Tibial nerve (tissue), 4 donors: ENCODE results near the gene RASGEF1C. TPM values are rescaled to one million over a fixed set of nuclear protein-coding genes. Genes with fewer than 3 reads are reported as not detected.
A peak's percentile ranks its signal among the peaks of the same experiment; 100 is the strongest.

Source experiments
- DNase-seq, 2 donors: peaks; one replicate each; pipeline ENCODE4 v3.0.0-alpha.2; 2019; ENCODE audit warnings: low spot score in 2 of 2
- H3K27ac ChIP-seq, 4 donors: fragments of 200-600 bp; sonication (generic) in 3 of 4; one replicate each; pipeline ENCODE4 v1.5.1; 2017 to 2019; ENCODE audit warnings: mild to moderate bottlenecking in 1 of 4
- H3K27me3 ChIP-seq, 2 donors: fragments of 200-600 bp; sonication (generic) in 1 of 2; one replicate each; pipeline versions ENCODE4 v1.5.1 to v1.6.0; 2017 to 2019
- H3K36me3 ChIP-seq, 3 donors: fragments of 200-600 bp; sonication (generic); one replicate each; pipeline ENCODE4 v1.5.1; 2018 to 2019
- H3K4me1 ChIP-seq, 4 donors: fragments of 200-600 bp; sonication (generic) in 3 of 4; one replicate each; pipeline ENCODE4 v1.5.1; 2017 to 2019
- H3K4me3 ChIP-seq, 4 donors: fragments of 200-600 bp; sonication (generic) in 3 of 4; one replicate each; pipeline ENCODE4 v1.5.1; 2017 to 2019; ENCODE audit warnings: mild to moderate bottlenecking in 1 of 4, moderate library complexity in 1 of 4
- H3K9me3 ChIP-seq, 4 donors: fragments of 200-600 bp; sonication (generic) in 3 of 4; one replicate each; pipeline ENCODE4 v1.5.1; 2017 to 2019
- CTCF ChIP-seq, 5 experiments: fragments of 200-600 bp in 3 of 5; fragments of 450-650 bp in 2 of 5; sonication (generic) in 3 of 5; IDR thresholded peaks; one replicate each; pipeline ENCODE4 v1.5.1; 2016 to 2019; ENCODE audit warnings: antibody characterized with exemption in 5 of 5, mild to moderate bottlenecking in 3 of 5, moderate library complexity in 2 of 5
- EP300 ChIP-seq, 2 donors: sonication (generic); formaldehyde crosslinking; IDR thresholded peaks; one replicate each; pipeline ENCODE4 v1.6.1; 2017; ENCODE audit warnings: antibody characterized with exemption in 2 of 2, mild to moderate bottlenecking in 1 of 2
- POLR2A ChIP-seq, 2 donors: fragments of 450-650 bp; IDR thresholded peaks; one replicate each; pipeline ENCODE4 v1.6.1; 2017; ENCODE audit warnings: antibody characterized with exemption in 2 of 2, mild to moderate bottlenecking in 2 of 2, moderate library complexity in 2 of 2
- WGBS, 2 donors: methylation state at CpG; one replicate each; pipeline ENCODE4 v1.1.5; 2018; 5-methylcytosine and 5-hydroxymethylcytosine counted together
- total RNA-seq, 4 donors: library from RNA; depleted of rRNA; stranded (reverse); fragments of >200 nt; gene quantifications; one replicate each; pipeline ENCODE4 v1.1.0, GENCODE V29; 2016

RASGEF1C gene
- total RNA-seq, result 10 to 100 TPM in 2 of 4 donors, 1 to 10 TPM in 2; 2.7 to 12.0 (median 10.4) TPM

DNA sequence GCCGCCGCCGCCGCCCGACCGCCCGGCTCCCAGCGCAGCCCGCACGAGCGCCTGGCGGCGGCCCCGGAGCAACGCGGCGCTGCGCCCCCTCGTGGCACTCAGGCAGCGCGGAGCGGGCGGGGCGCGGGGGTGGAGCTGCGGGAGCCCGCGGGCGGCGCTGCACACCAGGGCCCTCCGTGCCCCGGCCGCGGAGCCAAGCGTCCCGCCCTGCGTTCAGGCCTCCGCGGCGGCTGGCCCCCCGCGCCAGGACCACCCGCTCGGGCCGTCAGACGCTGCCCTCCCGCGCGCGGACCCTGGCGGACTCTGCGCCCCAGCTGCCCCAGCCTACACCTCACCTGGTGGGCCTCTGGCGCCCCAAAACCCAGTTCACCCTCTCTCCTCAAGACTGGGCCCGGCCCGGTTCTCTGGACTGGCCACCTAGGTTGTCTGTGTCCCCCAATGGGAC, at the start of gene RASGEF1C:
TSS of gene RASGEF1C (minus strand) at position 75 of the 445 bp plus-strand sequence. CDS start 71,159 bp downstream, outside the sequence.
- Histone ChIP-seq H3K4me3 (peak within 1 kb of the TSS; percentile 40 to 60 (median 42)), H3K4me1 (peaks cover 0 to 12% (median 3%) of the 10 kb centered on the region in 4 donors), H3K36me3 (no peaks in the 10 kb centered on the region), H3K27ac (peak within 1 kb of the TSS; percentile 51 to 86 (median 71)), H3K27me3 (peaks cover 0 to 12% of the 10 kb centered on the region in 2 donors), H3K9me3 (no peaks in the 10 kb centered on the region)
- TF ChIP-seq POLR2A (IDR thresholded peaks at IDR 0.05) (no peak), CTCF (IDR thresholded peaks at IDR 0.05) (peak in 4 of 5 experiments; percentile 67 to 86 (median 78)), EP300 (IDR thresholded peaks at IDR 0.05) (no peak)
- 10 to 16% methylated on average over 2 to 23 of the region's 55 CpGs for WGBS, 2 donors
- DNase-seq, result peak in 1 of 2 donors; percentile 30

DNA sequence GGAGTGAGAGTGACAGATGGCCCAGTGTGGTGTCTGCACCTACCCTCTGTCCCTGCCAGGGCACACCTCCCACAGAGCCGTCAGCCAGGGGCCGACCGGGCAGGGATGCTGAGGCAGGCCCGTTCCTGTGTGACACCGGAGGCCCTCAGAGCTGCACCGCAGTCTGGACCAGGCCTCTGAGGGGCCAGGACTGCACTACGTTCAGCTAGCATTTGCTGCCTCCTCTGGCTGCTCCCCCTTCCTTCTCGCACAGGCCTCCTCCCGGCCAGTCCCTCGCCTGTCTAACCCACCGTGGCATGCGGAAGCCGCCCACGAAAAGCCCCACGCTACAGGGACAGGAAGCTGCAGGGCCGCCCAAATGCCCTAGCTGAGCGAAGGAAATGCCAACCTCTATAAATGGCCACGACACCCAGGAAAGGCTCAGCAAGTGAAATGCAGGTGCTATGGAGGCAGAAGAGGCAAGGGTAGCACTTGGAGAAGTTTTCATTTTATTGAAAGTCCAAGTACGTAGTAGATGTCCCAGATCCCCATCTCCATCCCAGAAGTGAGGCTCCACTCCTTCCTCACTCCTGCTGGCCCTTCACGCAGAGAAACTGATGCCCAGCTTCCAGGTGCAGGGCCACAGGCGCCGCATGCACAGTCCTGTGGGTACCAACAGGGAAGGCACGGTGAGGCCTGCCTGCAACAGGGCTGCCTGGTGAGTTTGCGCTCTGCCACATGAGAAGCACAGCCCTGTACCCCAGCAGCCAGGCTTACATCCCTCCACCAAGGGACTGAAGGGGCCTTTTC, 44.2 kb upstream of the RASGEF1C start:
- Histone ChIP-seq H3K27me3 (no peaks in the 10 kb centered on the region), H3K36me3 (peaks cover 8 to 100% (median 18%) of the 10 kb centered on the region in 3 donors), H3K27ac (no peak overlapping the region), H3K4me1 (no peaks in the 10 kb centered on the region), H3K4me3 (no peak overlapping the region), H3K9me3 (peaks cover 2 to 99% (median 51%) of the 10 kb centered on the region in 4 donors)
- no peak for DNase-seq
- no peak for TF ChIP-seq POLR2A (IDR thresholded peaks at IDR 0.05)
- TF ChIP-seq CTCF (IDR thresholded peaks at IDR 0.05), result no peak
- no peak for TF ChIP-seq EP300 (IDR thresholded peaks at IDR 0.05)
- whole genome bisulfite sequencing, 2 donors, result 92 to 98% methylated on average over 20 to 24 of the region's 24 CpGs

- H3K4me3 ChIP-seq, result no peak overlapping the region
- no peaks in the 10 kb centered on the region for H3K27me3 ChIP-seq
- TF ChIP-seq POLR2A (IDR thresholded peaks at IDR 0.05), result no peak
- no peak for TF ChIP-seq CTCF (IDR thresholded peaks at IDR 0.05)
- TF ChIP-seq EP300 (IDR thresholded peaks at IDR 0.05), result no peak
- DNase-seq, result no peak
- WGBS, 2 donors, result 93 to 99% methylated on average over 6 to 7 of the region's 7 CpGs
- peaks cover 2 to 98% (median 45%) of the 10 kb centered on the region in 4 donors for H3K9me3 ChIP-seq
- H3K36me3 ChIP-seq, result peaks cover 9 to 100% (median 31%) of the 10 kb centered on the region in 3 donors
- no peak overlapping the region for H3K27ac ChIP-seq
- H3K4me1 ChIP-seq, result no peaks in the 10 kb centered on the region
These were observed 42.9 kb upstream of the RASGEF1C start for GRCh38 chr5:180251887-180252286.

DNA sequence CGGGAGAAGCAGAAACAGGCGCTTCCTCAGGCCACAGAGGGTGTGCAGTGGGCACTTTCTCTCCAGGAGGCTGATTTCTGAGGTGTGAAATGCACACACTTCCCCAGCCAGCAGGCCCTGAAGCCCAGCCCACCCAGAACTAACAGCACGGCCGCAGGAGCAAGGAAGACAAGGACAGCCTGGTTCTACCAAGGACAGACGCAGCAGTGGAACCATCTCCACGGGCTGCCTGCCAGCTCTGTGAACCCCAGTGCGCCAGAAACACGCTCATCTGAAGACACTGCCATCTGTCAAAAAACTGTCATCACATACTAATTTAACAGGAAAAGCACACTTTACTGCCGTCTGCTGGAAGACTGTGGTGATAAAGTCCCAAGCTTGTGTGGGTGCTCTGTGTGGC, 42.1 kb upstream of the RASGEF1C start:
- peaks cover 9 to 100% (median 25%) of the 10 kb centered on the region in 3 donors for H3K36me3 ChIP-seq
- no peak overlapping the region for H3K27ac ChIP-seq
- no peak overlapping the region for H3K4me3 ChIP-seq
- H3K4me1 ChIP-seq, result no peaks in the 10 kb centered on the region
- DNase-seq, result no peak
- WGBS, 2 donors, result 89 to 93% methylated on average over 9 of the region's 9 CpGs
- no peak for TF ChIP-seq EP300 (IDR thresholded peaks at IDR 0.05)
- H3K27me3 ChIP-seq, result no peaks in the 10 kb centered on the region
- H3K9me3 ChIP-seq, result peaks cover 2 to 94% (median 40%) of the 10 kb centered on the region in 4 donors

DNA sequence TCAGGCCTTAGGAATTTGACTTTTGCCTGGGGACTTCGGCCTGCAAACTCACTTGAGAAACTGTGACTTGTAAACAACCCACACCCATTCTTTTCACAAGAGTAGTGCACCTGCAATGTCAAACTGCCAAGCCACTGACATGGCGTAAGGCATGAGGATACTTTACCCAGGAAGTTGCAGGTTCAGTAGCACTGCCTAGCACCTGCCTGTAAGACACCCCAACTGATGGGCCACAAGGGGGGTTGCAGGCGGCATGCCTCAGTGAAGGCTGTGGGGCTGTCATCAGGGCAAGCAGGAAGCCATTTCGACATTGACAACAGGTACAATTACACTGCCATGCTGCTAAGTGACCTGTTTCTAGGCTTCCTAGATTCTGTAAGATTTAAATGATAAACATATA, 41.3 kb upstream of the RASGEF1C start:
- TF ChIP-seq EP300 (IDR thresholded peaks at IDR 0.05), result no peak
- no peak for DNase-seq
- Histone ChIP-seq H3K27ac (no peak overlapping the region), H3K36me3 (peaks cover 9 to 100% (median 24%) of the 10 kb centered on the region in 3 donors), H3K4me1 (no peaks in the 10 kb centered on the region), H3K27me3 (no peaks in the 10 kb centered on the region), H3K4me3 (no peak overlapping the region), H3K9me3 (peaks cover 2 to 94% (median 37%) of the 10 kb centered on the region in 4 donors)
- 97 to 98% methylated on average over 4 of the region's 4 CpGs for WGBS, 2 donors

DNA sequence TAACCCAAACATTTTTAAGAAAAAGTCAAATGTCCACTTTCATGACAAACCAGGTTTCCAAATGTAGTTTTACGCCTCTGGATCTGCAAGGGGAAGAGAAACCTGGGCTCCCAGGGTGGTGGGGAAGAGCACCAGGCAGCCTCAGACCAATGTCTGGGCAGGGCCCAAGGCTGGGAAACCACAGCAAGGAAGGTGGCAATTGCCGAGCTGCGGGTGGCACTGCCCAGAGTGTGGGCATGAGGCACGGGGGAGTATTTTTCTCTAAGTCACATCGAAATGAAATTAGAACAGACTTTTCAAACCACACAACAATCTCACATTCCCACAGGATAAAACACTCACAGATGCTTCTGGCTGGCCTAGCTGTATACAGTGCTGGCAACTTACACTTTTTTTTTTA, 32.6 kb upstream of the RASGEF1C start:
- Histone ChIP-seq H3K4me3 (no peak overlapping the region), H3K27me3 (no peaks in the 10 kb centered on the region), H3K36me3 (peaks cover 5 to 100% (median 40%) of the 10 kb centered on the region in 3 donors), H3K4me1 (no peaks in the 10 kb centered on the region), H3K9me3 (peaks cover 0 to 62% (median 13%) of the 10 kb centered on the region in 4 donors), H3K27ac (no peak overlapping the region)
- TF ChIP-seq POLR2A (IDR thresholded peaks at IDR 0.05) (no peak), CTCF (IDR thresholded peaks at IDR 0.05) (no peak), EP300 (IDR thresholded peaks at IDR 0.05) (no peak)
- no peak for DNase-seq
- WGBS, 2 donors, result 90 to 96% methylated on average over 5 of the region's 5 CpGs
